Stimulated activated CD8-positive, alpha-beta memory T cell treated with anti-CD3 and anti-CD28 coated beads, Interleukin-15, amount 100 ng/mL, for 48 hours (primary cell): ENCODE data around the gene ASXL3.

ENCODE experiments used
- DNase-seq, 2 donors: peaks; one replicate each; pipeline ENCODE4 v3.0.0-alpha.2; 2020; ENCODE audit warnings: low read depth in 2 of 2

ASXL3 gene

GRCh38 chr18:33716061-33716683 lies 138.2 kb downstream of the ASXL3 start:
- no peak for DNase-seq

DNA sequence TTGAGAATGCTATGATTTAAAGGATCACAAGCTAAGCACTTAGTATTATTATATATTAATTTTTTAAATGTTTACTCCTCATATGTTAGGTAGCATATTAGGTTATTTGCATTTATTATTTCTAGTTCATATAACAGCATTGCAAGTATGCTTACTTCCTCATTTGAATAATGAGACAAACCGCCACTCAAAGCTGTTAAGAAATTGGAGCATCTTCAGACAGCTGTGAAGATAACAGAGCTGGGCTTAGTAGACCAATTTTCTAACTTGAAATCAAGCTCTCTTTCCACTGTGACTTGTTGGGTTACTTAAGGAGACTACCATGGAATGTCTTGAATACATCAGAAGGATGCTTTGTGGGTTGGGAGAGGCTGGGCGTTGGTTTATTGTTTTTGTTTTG lies 139.3 kb downstream of the ASXL3 start:
- no peak for DNase-seq

GRCh38 chr18:33720133-33720532 lies 142.1 kb downstream of the ASXL3 start:
- DNase-seq: no peak

- DNase-seq: no peak
Measured at GRCh38 chr18:33729556-33729955, 151.5 kb downstream of the ASXL3 start.

- no peak for DNase-seq
Measured at GRCh38 chr18:33733376-33733775, 155.4 kb downstream of the ASXL3 start.

GRCh38 chr18:33735428-33735827 lies 157.4 kb downstream of the ASXL3 start:
- no peak for DNase-seq

- DNase-seq: no peak
Measured at GRCh38 chr18:33741760-33742159, 163.7 kb downstream of the ASXL3 start.

- no peak for DNase-seq
Measured at GRCh38 chr18:33744032-33744697, 166.1 kb downstream of the ASXL3 start.

GRCh38 chr18:33745151-33745795 lies 167.3 kb downstream of the ASXL3 start:
- no peak for DNase-seq

- DNase-seq: no peak
Measured at GRCh38 chr18:33745871-33746545, 168.0 kb downstream of the ASXL3 start.

GRCh38 chr18:33749834-33750233 lies 171.8 kb downstream of the ASXL3 start:
- DNase-seq: no peak

- no peak for DNase-seq
Measured at GRCh38 chr18:33750366-33750765, 172.3 kb downstream of the ASXL3 start.

GRCh38 chr18:33751613-33752221 lies 173.7 kb downstream of the ASXL3 start:
- DNase-seq: no peak

GRCh38 chr18:33755391-33755790 lies 177.4 kb downstream of the ASXL3 start:
- DNase-seq: no peak

- no peak for DNase-seq
Measured at GRCh38 chr18:33755931-33756560, 178.0 kb downstream of the ASXL3 start.

DNA sequence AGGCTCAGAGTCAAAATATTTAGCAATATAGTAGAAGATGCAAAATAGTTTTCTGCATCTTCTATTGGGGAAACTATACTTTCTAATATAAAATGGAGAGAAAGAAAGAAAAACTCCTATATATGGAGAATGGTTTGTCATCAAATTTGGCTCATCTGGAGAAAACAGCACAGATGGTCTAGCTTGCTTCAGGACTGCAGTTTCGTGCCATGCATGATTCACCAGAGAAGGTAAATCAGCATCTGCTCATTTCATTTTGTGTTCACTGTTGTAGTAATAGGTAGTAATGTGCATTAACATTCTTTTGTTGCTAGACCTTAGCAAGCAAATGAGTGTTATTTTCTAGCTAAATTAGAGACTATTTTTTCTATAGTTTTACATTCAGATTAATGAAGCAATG lies 179.0 kb downstream of the ASXL3 start:
- DNase-seq: no peak

- no peak for DNase-seq
Measured at GRCh38 chr18:33761363-33761762, 183.3 kb downstream of the ASXL3 start.

GRCh38 chr18:33781429-33781828 lies 203.4 kb downstream of the ASXL3 start:
- no peak for DNase-seq
